ENCODE results near the gene ERBB4.

GRCh38 chr2:212021947-212022346, 516.7 kb downstream of the ERBB4 start:
- TF ChIP-seq POLR2A (IDR thresholded peaks at IDR 0.05) (no peak), EP300 (IDR thresholded peaks at IDR 0.05) (no peak), POLR2AphosphoS5 (IDR thresholded peaks at IDR 0.05) (no peak)
- TF ChIP-seq, protein P1, sequence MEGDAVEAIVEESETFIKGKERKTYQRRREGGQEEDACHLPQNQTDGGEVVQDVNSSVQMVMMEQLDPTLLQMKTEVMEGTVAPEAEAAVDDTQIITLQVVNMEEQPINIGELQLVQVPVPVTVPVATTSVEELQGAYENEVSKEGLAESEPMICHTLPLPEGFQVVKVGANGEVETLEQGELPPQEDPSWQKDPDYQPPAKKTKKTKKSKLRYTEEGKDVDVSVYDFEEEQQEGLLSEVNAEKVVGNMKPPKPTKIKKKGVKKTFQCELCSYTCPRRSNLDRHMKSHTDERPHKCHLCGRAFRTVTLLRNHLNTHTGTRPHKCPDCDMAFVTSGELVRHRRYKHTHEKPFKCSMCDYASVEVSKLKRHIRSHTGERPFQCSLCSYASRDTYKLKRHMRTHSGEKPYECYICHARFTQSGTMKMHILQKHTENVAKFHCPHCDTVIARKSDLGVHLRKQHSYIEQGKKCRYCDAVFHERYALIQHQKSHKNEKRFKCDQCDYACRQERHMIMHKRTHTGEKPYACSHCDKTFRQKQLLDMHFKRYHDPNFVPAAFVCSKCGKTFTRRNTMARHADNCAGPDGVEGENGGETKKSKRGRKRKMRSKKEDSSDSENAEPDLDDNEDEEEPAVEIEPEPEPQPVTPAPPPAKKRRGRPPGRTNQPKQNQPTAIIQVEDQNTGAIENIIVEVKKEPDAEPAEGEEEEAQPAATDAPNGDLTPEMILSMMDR (IDR thresholded peaks at IDR 0.05), result no peak
